Right lobe of liver (tissue), 4 donors: ENCODE measurements around the gene SPRED2.

Experiments used
- POLR2A ChIP-seq: fragments of 450-650 bp; IDR thresholded peaks from one replicate; pipeline ENCODE4 v1.6.1; 2017; ENCODE audit warnings: antibody characterized with exemption, mild to moderate bottlenecking
- TF ChIP-seq, protein P1 (sequence below), 4 donors: fragments of 200-600 bp in 3 of 4; fragments of 450-650 bp in 1 of 4; IDR thresholded peaks; one replicate each; pipeline versions ENCODE4 v1.5.1 to v1.8.0; 2016 to 2022; ENCODE audit warnings: antibody characterized with exemption in 4 of 4, mild to moderate bottlenecking in 2 of 4
- donor health status: DM: no; HTN: no; CAD: no.
- donor health status: DM: no; HTN: no; CAD: no.
- donor health status: DM: no; HTN: yes; CAD: no.

DNA sequence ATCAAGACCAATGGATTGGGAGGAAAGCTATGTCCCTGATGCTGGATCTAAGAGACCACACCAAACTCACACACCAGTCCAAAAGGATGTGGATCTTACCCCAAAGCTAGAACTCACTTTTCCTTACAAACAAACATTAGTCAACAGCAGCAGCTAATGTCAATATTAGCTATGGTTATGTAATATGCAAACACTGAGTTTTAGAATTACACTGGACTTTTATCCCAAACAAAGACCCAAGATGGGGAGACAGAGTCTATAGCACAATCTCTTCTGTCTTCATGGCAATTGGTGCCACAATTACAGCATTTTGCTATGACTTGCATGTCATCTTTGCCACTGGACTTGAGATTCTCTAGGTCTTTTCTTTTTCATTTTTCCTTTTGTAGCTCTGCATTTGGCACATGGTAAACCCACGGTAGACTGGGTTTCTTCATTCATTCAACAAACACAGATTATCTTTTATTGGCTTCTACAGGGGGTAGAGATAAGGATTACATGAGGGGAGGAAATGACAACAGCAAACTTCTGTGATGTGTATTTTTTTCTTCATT lies 59.0 kb downstream of the SPRED2 start:
- TF ChIP-seq POLR2A: no peak
- TF ChIP-seq, protein P1, sequence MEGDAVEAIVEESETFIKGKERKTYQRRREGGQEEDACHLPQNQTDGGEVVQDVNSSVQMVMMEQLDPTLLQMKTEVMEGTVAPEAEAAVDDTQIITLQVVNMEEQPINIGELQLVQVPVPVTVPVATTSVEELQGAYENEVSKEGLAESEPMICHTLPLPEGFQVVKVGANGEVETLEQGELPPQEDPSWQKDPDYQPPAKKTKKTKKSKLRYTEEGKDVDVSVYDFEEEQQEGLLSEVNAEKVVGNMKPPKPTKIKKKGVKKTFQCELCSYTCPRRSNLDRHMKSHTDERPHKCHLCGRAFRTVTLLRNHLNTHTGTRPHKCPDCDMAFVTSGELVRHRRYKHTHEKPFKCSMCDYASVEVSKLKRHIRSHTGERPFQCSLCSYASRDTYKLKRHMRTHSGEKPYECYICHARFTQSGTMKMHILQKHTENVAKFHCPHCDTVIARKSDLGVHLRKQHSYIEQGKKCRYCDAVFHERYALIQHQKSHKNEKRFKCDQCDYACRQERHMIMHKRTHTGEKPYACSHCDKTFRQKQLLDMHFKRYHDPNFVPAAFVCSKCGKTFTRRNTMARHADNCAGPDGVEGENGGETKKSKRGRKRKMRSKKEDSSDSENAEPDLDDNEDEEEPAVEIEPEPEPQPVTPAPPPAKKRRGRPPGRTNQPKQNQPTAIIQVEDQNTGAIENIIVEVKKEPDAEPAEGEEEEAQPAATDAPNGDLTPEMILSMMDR (IDR thresholded peaks at IDR 0.05): no peak
